GM19397 (cell line): Measurements from ENCODE around the gene LILRB3.
"Not testable (repeated sequence)": the region's sequence is repeated elsewhere in the genome, so short reads cannot be mapped to it uniquely, and the experiment has no call there.

Experiments
- ATAC-seq: cut with Tn5 transposase; IDR thresholded peaks from one replicate; pipeline ENCODE4 v1.9.1; 2021; ENCODE audit warnings: mild to moderate bottlenecking, moderate library complexity; ENCODE audit not compliant: unreplicated experiment

Gene LILRB3

GRCh38 chr19:54222474-54223276, at the start of gene LILRB3:
LILRB3 (minus strand) TSS chr19:54223007; CDS start chr19:54222976, 31 bp downstream.
- ATAC-seq = not testable (repeated sequence)

GRCh38 chr19:54272181-54272580, 49.4 kb upstream of the LILRB3 start:
- not testable (repeated sequence) for ATAC-seq

- not testable (repeated sequence) for ATAC-seq
Observed at GRCh38 chr19:54271587-54271986, 48.8 kb upstream of the LILRB3 start.

- no peak for ATAC-seq
Observed at GRCh38 chr19:54271106-54271505, 48.3 kb upstream of the LILRB3 start.

GRCh38 chr19:54268936-54269335, 46.1 kb upstream of the LILRB3 start:
- no peak for ATAC-seq

GRCh38 chr19:54266133-54266532, 43.3 kb upstream of the LILRB3 start:
- no peak for ATAC-seq

GRCh38 chr19:54262470-54262869, 39.7 kb upstream of the LILRB3 start:
- no peak for ATAC-seq

GRCh38 chr19:54262066-54262465, 39.3 kb upstream of the LILRB3 start:
- ATAC-seq = no peak

- ATAC-seq = no peak
Observed at GRCh38 chr19:54257116-54257480, 34.3 kb upstream of the LILRB3 start, which contains the start of gene LILRB5. LILRB5 (minus strand) TSS chr19:54257273; CDS start chr19:54257193, 80 bp downstream.

GRCh38 chr19:54256250-54257115, 33.7 kb upstream of the LILRB3 start:
- no peak for ATAC-seq

- ATAC-seq = no peak
Observed at GRCh38 chr19:54255105-54255775, 32.4 kb upstream of the LILRB3 start.

- no peak for ATAC-seq
Observed at GRCh38 chr19:54254195-54254906, 31.5 kb upstream of the LILRB3 start.

GRCh38 chr19:54253331-54254194, 30.8 kb upstream of the LILRB3 start:
- no peak for ATAC-seq

GRCh38 chr19:54252845-54253244, 30.0 kb upstream of the LILRB3 start:
- no peak for ATAC-seq

- ATAC-seq = no peak
Observed at GRCh38 chr19:54252243-54252642, 29.4 kb upstream of the LILRB3 start.

GRCh38 chr19:54248016-54248601, 25.3 kb upstream of the LILRB3 start:
- ATAC-seq = no peak

- no peak for ATAC-seq
Observed at GRCh38 chr19:54247106-54247930, 24.5 kb upstream of the LILRB3 start.

- ATAC-seq = no peak
Observed at GRCh38 chr19:54245936-54246335, 23.1 kb upstream of the LILRB3 start.
